ENCODE results near the gene MOSPD3.
A peak's percentile ranks its signal among the peaks of the same experiment; 100 is the strongest.

The MOSPD3 gene

DNA sequence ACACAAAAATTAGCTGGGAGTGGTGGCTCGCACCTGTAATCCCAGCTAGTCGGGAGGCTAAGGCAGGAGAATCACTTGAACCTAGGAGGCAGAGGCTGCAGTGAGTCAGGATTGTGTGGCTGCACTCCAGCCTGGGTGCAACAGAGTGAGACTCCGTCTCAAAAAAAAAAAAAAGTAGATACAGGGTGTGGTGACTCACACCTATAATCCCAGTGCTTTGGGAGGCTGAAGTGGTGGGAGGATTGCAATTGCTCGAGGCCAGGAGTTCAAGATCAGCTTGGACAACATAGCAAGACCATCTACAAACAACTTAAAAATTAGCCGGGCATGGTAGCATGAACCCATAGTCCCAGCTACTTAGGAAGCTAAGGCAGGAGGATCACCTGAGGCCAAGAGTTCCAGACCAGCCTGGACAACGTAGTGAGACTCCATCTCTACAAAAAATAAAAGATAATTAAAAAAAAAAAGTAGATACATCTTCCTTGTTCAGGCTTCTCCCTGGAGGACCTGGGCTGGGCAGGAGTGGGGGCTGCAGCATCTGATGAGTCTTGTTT is 2.0 kb downstream of the MOSPD3 start:
- Mint-ChIP-seq H3K36me3 (no peaks in the 10 kb centered on the region), H3K27me3 (no peaks in the 10 kb centered on the region), H3K27ac (no peak overlapping the region), H3K4me1 (peaks cover 3% of the 10 kb centered on the region), H3K9me3 (no peaks in the 10 kb centered on the region), H3K4me3 (no peak overlapping the region)
- no peak for ATAC-seq (ENCODE audit: low read depth)
- DNase-seq (ENCODE audit: low spot score in 2 of 2), result no peak

DNA sequence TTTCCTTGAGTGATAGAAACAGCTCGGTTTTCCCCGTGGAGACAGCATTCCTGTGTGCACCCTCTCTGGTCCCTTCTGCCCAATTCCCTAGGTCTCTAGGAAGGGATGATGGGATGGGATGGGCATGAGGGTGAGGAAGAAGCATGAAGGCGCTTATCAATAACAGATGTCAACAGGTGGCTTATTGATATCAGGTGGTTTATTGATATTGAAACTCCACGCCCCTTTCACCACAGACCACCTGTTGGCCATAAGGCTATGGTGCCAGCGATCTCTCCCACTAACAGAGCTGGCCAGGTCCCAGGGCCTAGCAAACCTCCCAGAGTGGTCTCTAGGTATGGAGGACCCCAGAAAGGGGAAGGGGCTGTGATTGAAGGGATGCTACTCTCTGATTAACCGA is 7.9 kb downstream of the MOSPD3 start:
- Mint-ChIP-seq H3K27ac (no peak overlapping the region), H3K9me3 (no peaks in the 10 kb centered on the region), H3K4me3 (no peak overlapping the region), H3K36me3 (peaks cover 2% of the 10 kb centered on the region), H3K4me1 (peaks cover under 1% of the 10 kb centered on the region), H3K27me3 (no peaks in the 10 kb centered on the region)
- no peak for DNase-seq (ENCODE audit: low spot score in 2 of 2)
- ATAC-seq (ENCODE audit: low read depth), result no peak

DNA sequence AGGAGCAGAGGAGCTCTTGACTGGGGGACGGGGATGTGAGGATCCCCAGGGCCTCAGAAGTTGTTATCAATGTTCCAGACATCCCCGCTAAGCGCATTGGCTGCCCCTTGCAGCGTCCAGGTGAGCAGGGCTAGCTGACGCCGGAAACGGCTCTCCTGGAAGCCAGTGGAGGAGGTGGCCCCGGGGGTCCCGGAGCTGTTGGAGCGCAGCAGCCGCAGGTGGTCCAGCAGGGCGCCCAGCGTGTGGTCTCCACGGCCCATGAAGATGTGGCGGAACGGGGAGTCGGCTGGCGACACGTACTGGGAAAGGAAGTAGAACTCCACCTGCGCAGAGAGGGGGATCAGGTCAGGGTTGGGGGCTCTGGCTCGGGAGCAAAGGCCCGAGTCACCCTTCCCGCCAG is 8.5 kb downstream of the MOSPD3 start:
- no peaks in the 10 kb centered on the region for H3K27me3 Mint-ChIP-seq

DNA sequence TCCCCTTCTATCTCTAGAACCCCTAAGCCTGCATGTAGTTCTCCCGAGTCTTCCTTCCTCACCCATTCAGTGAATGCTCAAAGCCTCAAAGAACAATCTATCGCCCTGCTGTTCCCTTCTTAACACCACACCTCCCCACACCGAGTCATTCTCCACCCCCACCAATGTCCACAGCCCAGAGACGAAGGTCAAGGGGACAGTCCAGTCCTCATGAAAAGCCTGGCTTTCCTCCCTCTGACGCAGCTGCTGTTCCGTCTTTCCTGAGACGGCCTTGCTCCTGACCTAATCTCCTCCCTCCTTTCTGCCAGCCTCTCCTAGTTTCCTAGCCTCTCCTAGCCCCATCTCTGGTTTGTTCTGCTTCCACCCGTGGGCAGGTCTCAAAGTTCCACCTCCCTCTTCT is 9.2 kb downstream of the MOSPD3 start:
- DNase-seq (ENCODE audit: low spot score in 2 of 2), result no peak
- H3K27me3 Mint-ChIP-seq, result no peaks in the 10 kb centered on the region
- no peaks in the 10 kb centered on the region for H3K9me3 Mint-ChIP-seq

More for the DNA sequence above, 8.5 kb downstream of the MOSPD3 start:
- H3K36me3 Mint-ChIP-seq, result peaks cover 2% of the 10 kb centered on the region
- ATAC-seq (ENCODE audit: low read depth) (no peak), DNase-seq (ENCODE audit: low spot score in 2 of 2) (no peak)
- H3K9me3 Mint-ChIP-seq, result no peaks in the 10 kb centered on the region
- H3K4me3 Mint-ChIP-seq, result no peak overlapping the region
- H3K27ac Mint-ChIP-seq, result no peak overlapping the region
- H3K4me1 Mint-ChIP-seq, result peaks cover 5% of the 10 kb centered on the region

DNA sequence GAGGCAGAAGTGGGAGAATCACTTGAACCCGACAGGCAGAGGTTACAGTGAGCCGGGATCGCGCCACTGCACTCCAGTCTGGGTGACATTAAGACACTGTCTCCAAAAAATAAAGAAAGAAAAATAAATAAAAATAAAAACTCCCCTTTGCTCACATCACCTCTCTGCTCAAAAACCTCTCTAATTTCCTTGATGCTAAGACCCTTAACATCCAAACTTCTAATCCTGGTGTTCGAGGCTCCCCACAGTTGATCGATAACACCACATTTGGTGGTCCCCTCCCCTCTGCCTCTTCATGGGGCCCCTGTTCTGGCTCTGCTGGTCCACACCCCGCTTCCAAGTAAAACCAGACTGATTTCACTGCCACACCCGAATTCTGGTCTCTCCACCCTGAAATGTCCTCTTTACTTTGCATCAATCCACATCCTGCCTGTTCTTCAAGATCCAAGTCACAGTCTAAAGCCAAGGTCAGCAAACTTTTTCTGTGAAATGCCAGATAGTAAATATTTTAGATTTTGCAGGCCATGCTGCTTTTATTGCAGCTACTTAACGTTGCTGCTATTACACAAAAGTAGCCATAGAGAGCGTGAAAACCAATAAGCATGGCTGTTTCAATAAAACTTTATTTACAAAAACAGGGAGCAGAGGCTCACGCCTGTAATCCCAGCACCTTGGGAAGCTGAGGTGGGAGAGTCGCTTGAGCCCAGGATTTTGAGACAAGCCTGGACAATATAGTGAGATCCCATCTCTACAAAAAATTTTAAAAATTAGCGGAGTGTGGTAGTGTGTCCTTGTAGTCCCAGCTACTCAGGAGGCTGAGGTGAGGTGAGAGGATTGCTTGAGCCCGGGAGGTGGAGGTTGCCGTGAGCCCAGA is 11.8 kb downstream of the MOSPD3 start:
- Mint-ChIP-seq H3K4me3 (no peak overlapping the region), H3K27ac (no peak overlapping the region), H3K36me3 (peaks cover 2% of the 10 kb centered on the region), H3K9me3 (no peaks in the 10 kb centered on the region), H3K27me3 (no peaks in the 10 kb centered on the region), H3K4me1 (peaks cover 10% of the 10 kb centered on the region)
- DNase-seq (ENCODE audit: low spot score in 2 of 2) (no peak), ATAC-seq (ENCODE audit: low read depth) (no peak)

More for the DNA sequence above, 9.2 kb downstream of the MOSPD3 start:
- Mint-ChIP-seq H3K4me1 (peaks cover 10% of the 10 kb centered on the region), H3K4me3 (no peak overlapping the region), H3K27ac (no peak overlapping the region), H3K36me3 (peaks cover 2% of the 10 kb centered on the region)
- no peak for ATAC-seq (ENCODE audit: low read depth)

DNA sequence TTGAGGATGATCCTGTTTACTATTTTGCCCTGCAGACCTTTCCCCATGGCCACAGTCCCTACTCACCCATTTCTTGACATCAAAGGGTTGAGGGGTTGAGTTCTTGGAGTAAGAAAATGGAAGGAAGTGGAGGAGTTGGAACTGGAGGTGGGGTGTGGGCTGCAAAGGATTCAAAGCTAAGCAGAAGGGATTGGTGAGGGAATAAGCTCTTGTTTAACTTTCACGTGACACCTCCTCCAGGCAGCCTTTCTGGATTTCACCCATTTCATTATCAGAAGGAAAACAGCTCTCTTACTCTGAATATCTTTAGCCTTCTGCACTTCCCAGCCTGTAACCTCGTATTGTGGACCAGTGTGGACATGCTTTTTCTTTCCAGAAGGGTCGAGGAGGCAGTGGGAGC is 13.7 kb downstream of the MOSPD3 start:
- Mint-ChIP-seq H3K4me3 (peak overlapping the region; percentile 84), H3K27ac (no peak overlapping the region), H3K36me3 (peaks cover 2% of the 10 kb centered on the region), H3K9me3 (no peaks in the 10 kb centered on the region), H3K27me3 (no peaks in the 10 kb centered on the region), H3K4me1 (peaks cover 13% of the 10 kb centered on the region)
- ATAC-seq (ENCODE audit: low read depth) (no peak), DNase-seq (ENCODE audit: low spot score in 2 of 2) (no peak)

GRCh38 chr7:100626530-100627237 is 14.3 kb downstream of the MOSPD3 start:
- H3K27ac Mint-ChIP-seq, result peak overlapping the region; percentile 73
- no peaks in the 10 kb centered on the region for H3K9me3 Mint-ChIP-seq
- no peaks in the 10 kb centered on the region for H3K27me3 Mint-ChIP-seq
- H3K4me3 Mint-ChIP-seq, result peak overlapping the region; percentile 84
- peaks cover 13% of the 10 kb centered on the region for H3K4me1 Mint-ChIP-seq
- DNase-seq (ENCODE audit: low spot score in 2 of 2), result peak; percentile 43 to 49
- H3K36me3 Mint-ChIP-seq, result peaks cover 1% of the 10 kb centered on the region
- ATAC-seq (ENCODE audit: low read depth), result peak; percentile 98

- Mint-ChIP-seq H3K4me3 (no peak overlapping the region), H3K4me1 (peaks cover 13% of the 10 kb centered on the region)
Observed at GRCh38 chr7:100627238-100627549, 14.9 kb downstream of the MOSPD3 start.

GRCh38 chr7:100629117-100629716 is 16.9 kb downstream of the MOSPD3 start:
- H3K27me3 Mint-ChIP-seq, result peaks cover 1% of the 10 kb centered on the region
- no peak overlapping the region for H3K4me3 Mint-ChIP-seq
- DNase-seq (ENCODE audit: low spot score in 2 of 2) (no peak), ATAC-seq (ENCODE audit: low read depth) (no peak)
- peaks cover 22% of the 10 kb centered on the region for H3K4me1 Mint-ChIP-seq
- H3K9me3 Mint-ChIP-seq, result no peaks in the 10 kb centered on the region
- H3K27ac Mint-ChIP-seq, result no peak overlapping the region
- H3K36me3 Mint-ChIP-seq, result no peaks in the 10 kb centered on the region

More at GRCh38 chr7:100627238-100627549, 14.9 kb downstream of the MOSPD3 start:
- Mint-ChIP-seq H3K9me3 (no peaks in the 10 kb centered on the region), H3K36me3 (no peaks in the 10 kb centered on the region), H3K27me3 (no peaks in the 10 kb centered on the region), H3K27ac (no peak overlapping the region)
- ATAC-seq (ENCODE audit: low read depth), result no peak
- DNase-seq (ENCODE audit: low spot score in 2 of 2), result no peak

DNA sequence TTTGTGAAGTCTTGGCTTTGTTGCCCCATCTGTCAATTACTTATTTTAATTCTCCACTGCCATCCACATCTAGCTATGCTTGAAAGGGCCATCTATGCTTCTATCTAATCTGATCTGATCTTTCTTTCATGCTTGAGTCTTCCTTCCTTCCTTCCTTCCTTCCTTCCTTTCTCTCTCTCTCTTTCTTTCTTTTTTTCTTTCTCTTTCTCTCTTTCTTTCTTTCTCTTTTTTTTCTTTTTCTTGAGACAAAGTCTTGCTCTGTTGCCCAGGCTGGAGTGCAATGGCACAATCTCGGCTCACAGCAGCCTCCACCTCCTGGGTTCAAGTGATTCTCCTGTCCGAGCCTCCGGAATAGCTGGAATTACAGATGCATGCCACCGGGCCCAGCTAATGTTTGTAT is 17.7 kb downstream of the MOSPD3 start:
- no peaks in the 10 kb centered on the region for H3K36me3 Mint-ChIP-seq
- no peak overlapping the region for H3K4me3 Mint-ChIP-seq
- H3K9me3 Mint-ChIP-seq, result no peaks in the 10 kb centered on the region
- no peak for ATAC-seq (ENCODE audit: low read depth)
- H3K27ac Mint-ChIP-seq, result no peak overlapping the region
- peaks cover 22% of the 10 kb centered on the region for H3K4me1 Mint-ChIP-seq
- H3K27me3 Mint-ChIP-seq, result peaks cover 1% of the 10 kb centered on the region
- DNase-seq (ENCODE audit: low spot score in 2 of 2), result no peak

DNA sequence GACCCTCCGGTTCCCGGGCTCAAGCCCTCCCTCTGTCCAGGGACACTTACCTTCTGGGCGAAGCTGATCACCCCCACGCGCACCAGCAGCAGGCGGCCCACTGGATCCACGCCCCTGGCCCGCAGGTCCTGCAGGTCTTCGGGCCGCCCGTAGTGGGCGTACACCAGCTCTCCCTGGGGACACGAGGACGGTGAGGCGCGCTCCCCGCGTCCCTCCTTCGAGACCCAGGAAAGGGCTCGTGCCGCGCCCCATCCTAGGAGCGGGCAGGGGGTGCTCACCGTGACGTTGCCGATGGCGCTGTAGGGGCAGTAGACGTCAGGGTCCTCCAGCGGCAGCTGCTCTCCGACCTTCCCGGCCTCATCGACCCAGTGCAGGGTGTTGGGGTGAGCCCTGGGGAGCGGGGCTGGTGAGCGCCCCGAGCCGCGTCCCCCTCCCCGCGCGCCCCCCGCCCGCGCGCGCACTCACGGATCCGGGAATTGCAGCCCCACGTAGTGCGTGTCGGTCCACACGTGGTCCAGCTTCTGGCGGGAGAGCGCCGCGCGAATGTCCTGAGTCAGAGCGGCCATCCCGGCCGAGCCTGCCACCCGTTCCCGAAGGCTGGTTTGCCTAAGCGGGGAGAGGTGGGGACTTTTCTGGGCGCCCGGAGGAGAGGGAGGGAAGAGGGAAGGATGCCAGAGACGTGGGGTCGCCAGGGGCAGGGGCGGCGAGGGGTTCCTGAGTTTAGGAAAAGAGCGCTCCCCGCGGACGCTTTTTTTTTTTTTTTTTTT is 20.8 kb downstream of the MOSPD3 start:
- Mint-ChIP-seq H3K9me3 (no peaks in the 10 kb centered on the region), H3K36me3 (no peaks in the 10 kb centered on the region), H3K4me3 (peak overlapping the region; percentile 90), H3K4me1 (peaks cover 12% of the 10 kb centered on the region), H3K27ac (no peak overlapping the region), H3K27me3 (peaks cover 1% of the 10 kb centered on the region)
- ATAC-seq (ENCODE audit: low read depth) (peak; percentile 64), DNase-seq (ENCODE audit: low spot score in 2 of 2) (peak; percentile 44 to 53)

- Mint-ChIP-seq H3K9me3 (no peaks in the 10 kb centered on the region), H3K36me3 (no peaks in the 10 kb centered on the region), H3K27me3 (peaks cover 4% of the 10 kb centered on the region), H3K27ac (no peak overlapping the region), H3K4me3 (no peak overlapping the region), H3K4me1 (peaks cover 17% of the 10 kb centered on the region)
- no peak for DNase-seq (ENCODE audit: low spot score in 2 of 2)
- no peak for ATAC-seq (ENCODE audit: low read depth)
Observed at GRCh38 chr7:100639995-100640516, 27.7 kb downstream of the MOSPD3 start.

All from memory B cell (primary cell).